H1 (cell line): Measurements from ENCODE around the gene PRAF2. TPM values are rescaled to one million over a fixed set of nuclear protein-coding genes. Genes with fewer than 3 reads are reported as not detected.

Experiments
- CTCF ChIA-PET: fragments of 300-600 bp; sonication (Branson Sonifier 250); formaldehyde crosslinking; loops from one replicate; lab custom pipeline; 2021; ENCODE audit not compliant: partially characterized antibody; lab: Charles Lee
- POLR2A ChIA-PET: fragments of 300-600 bp; sonication (Branson Sonifier 250); formaldehyde crosslinking; loops from one replicate; lab custom pipeline; 2021; ENCODE audit warnings: inconsistent platforms; ENCODE audit not compliant: partially characterized antibody; lab: Charles Lee
- DNase-seq, 2 experiments: peaks; one replicate each; pipeline versions ENCODE4 v3.0.0 to v3.0.0-alpha.2; 2010 to 2022; ENCODE audit warnings: low spot score in 2 of 2, low read depth in 1 of 2, mixed read lengths in 1 of 2
- FAIRE-seq: peaks from 2 replicates; lab custom pipeline; 2011; peaks lifted over from hg19 to GRCh38; lab: Jason Lieb, UNC
- H2AFZ ChIP-seq: 2 replicates; pipeline ENCODE4 v1.8.1; 2012; ENCODE audit warnings: low read length, inconsistent platforms
- H2AK5ac ChIP-seq: 2 replicates; pipeline ENCODE4 v1.6.1; 2013; ENCODE audit warnings: low read depth, low read length
- H2BK120ac ChIP-seq: replicated peaks from 2 replicates; pipeline ENCODE3; 2013; ENCODE audit warnings: low read depth, low read length, inconsistent platforms
- H2BK12ac ChIP-seq: 2 replicates; pipeline ENCODE4 v1.6.1; 2013; ENCODE audit warnings: low read depth, low read length
- H2BK15ac ChIP-seq: 2 replicates; pipeline ENCODE4 v1.6.1; 2013; ENCODE audit warnings: low read length
- H2BK20ac ChIP-seq: 2 replicates; pipeline ENCODE4 v1.6.1; 2013; ENCODE audit warnings: low read length
- H2BK5ac ChIP-seq: 2 replicates; pipeline ENCODE4 v1.6.1; 2013; ENCODE audit warnings: low read depth, low read length
- H3K14ac ChIP-seq: 2 replicates; pipeline ENCODE4 v1.6.1; 2013; ENCODE audit warnings: inconsistent platforms; ENCODE audit not compliant: insufficient read length
- H3K18ac ChIP-seq: 2 replicates; pipeline ENCODE4 v1.6.1; 2013; ENCODE audit warnings: low read length; ENCODE audit errors: extremely low read depth
- H3K23ac ChIP-seq: 2 replicates; pipeline ENCODE4 v1.6.1; 2013; ENCODE audit warnings: inconsistent platforms; ENCODE audit not compliant: insufficient read length
- H3K23me2 ChIP-seq: 2 replicates; pipeline ENCODE4 v1.6.1; 2013; ENCODE audit warnings: low read depth, low read length
- H3K27ac ChIP-seq: 2 replicates; pipeline ENCODE4 v1.6.1; 2011; ENCODE audit warnings: low read depth, low read length, inconsistent platforms
- H3K27me3 ChIP-seq, 4 experiments: replicated peaks in 1 of 4; 1 replicate in 1 of 4; 2 replicates in 3 of 4; pipeline versions ENCODE4 v1.6.1 to v1.8.1; 2011 to 2013; ENCODE audit warnings: low read length in 3 of 4, mild to moderate bottlenecking in 3 of 4, inconsistent platforms in 2 of 4, mixed read lengths in 2 of 4, moderate library complexity in 1 of 4; ENCODE audit not compliant: control insufficient read depth in 3 of 4, insufficient read depth in 3 of 4; ENCODE audit errors: extremely low read depth in 1 of 4
- H3K36me3 ChIP-seq, 4 experiments: 2 replicates each; pipeline versions ENCODE4 v1.6.1 to v1.8.1; 2011 to 2013; ENCODE audit warnings: mild to moderate bottlenecking in 4 of 4, low read length in 3 of 4, moderate library complexity in 2 of 4, control low read depth in 1 of 4, inconsistent platforms in 1 of 4; ENCODE audit not compliant: insufficient read depth in 4 of 4, control insufficient read depth in 2 of 4
- H3K4ac ChIP-seq: replicated peaks from 2 replicates; pipeline ENCODE3; 2013; ENCODE audit warnings: low read length, low read depth, mixed read lengths, inconsistent platforms; ENCODE audit not compliant: insufficient read length
- H3K4me1 ChIP-seq, 4 experiments: replicated peaks in 1 of 4; 1 replicate in 1 of 4; 2 replicates in 3 of 4; pipeline versions ENCODE4 v1.6.1 to v1.8.1; 2011 to 2013; ENCODE audit warnings: low read length in 3 of 4, inconsistent platforms in 2 of 4, mixed read lengths in 1 of 4; ENCODE audit not compliant: insufficient read depth in 4 of 4, control insufficient read depth in 3 of 4
- H3K4me2 ChIP-seq, 2 experiments: 2 replicates each; pipeline versions ENCODE4 v1.6.1 to v1.8.1; 2011 to 2013; ENCODE audit warnings: low read depth in 2 of 2, low read length in 2 of 2, control low read depth in 1 of 2, inconsistent platforms in 1 of 2, mild to moderate bottlenecking in 1 of 2; ENCODE audit not compliant: insufficient read depth in 1 of 2
- H3K4me3 ChIP-seq, 4 experiments: fragments of 200-600, 300-600 bp in 1 of 4; sonication (generic), shearing (Covaris generic), sonication (Bioruptor Twin) in 1 of 4; 2 replicates each; pipeline versions ENCODE4 v1.5.1 to v1.8.1; 2011 to 2016; ENCODE audit warnings: low read length in 4 of 4, low read depth in 3 of 4, control low read depth in 2 of 4, inconsistent platforms in 2 of 4, mild to moderate bottlenecking in 2 of 4, mixed read lengths in 1 of 4, moderate library complexity in 1 of 4; ENCODE audit not compliant: insufficient read depth in 2 of 4; ENCODE audit errors: extremely low read depth in 1 of 4
- H3K56ac ChIP-seq: replicated peaks from 2 replicates; pipeline ENCODE3; 2013; ENCODE audit warnings: low read depth, mild to moderate bottlenecking, mixed read lengths, low read length, inconsistent platforms; ENCODE audit not compliant: insufficient read length
- H3K79me1 ChIP-seq: 2 replicates; pipeline ENCODE4 v1.6.1; 2013; ENCODE audit warnings: low read depth, low read length, control low read depth
- H3K79me2 ChIP-seq, 2 experiments: 2 replicates each; pipeline versions ENCODE4 v1.6.1 to v1.8.1; 2012 to 2013; ENCODE audit warnings: low read length in 2 of 2, mild to moderate bottlenecking in 2 of 2, inconsistent platforms in 1 of 2; ENCODE audit not compliant: insufficient read depth in 2 of 2, control insufficient read depth in 1 of 2
- H3K9ac ChIP-seq, 4 experiments: replicated peaks in 1 of 4; 1 replicate in 1 of 4; 2 replicates in 3 of 4; pipeline versions ENCODE4 v1.6.1 to v1.8.1; 2011 to 2013; ENCODE audit warnings: low read depth in 3 of 4, low read length in 3 of 4, control low read depth in 2 of 4, mild to moderate bottlenecking in 2 of 4, moderate library complexity in 2 of 4, inconsistent platforms in 1 of 4; ENCODE audit errors: extremely low read depth in 1 of 4
- H3K9me3 ChIP-seq, 2 experiments: 2 replicates each; pipeline versions ENCODE4 v1.6.1 to v1.8.1; 2012 to 2013; ENCODE audit warnings: mild to moderate bottlenecking in 2 of 2, moderate library complexity in 2 of 2, control low read depth in 1 of 2, inconsistent platforms in 1 of 2, low read depth in 1 of 2, low read length in 1 of 2, mixed read lengths in 1 of 2; ENCODE audit not compliant: insufficient read depth in 2 of 2
- H4K20me1 ChIP-seq, 2 experiments: replicated peaks in 1 of 2; 2 replicates each; pipeline versions ENCODE3 to v1.8.1; 2011 to 2013; ENCODE audit warnings: inconsistent platforms in 2 of 2, low read length in 2 of 2, mild to moderate bottlenecking in 1 of 2; ENCODE audit not compliant: insufficient read depth in 2 of 2, control insufficient read depth in 1 of 2
- H4K5ac ChIP-seq: 2 replicates; pipeline ENCODE4 v1.6.1; 2013; ENCODE audit warnings: low read length, low read depth, mixed read lengths, inconsistent platforms; ENCODE audit not compliant: insufficient read length
- H4K8ac ChIP-seq: 2 replicates; pipeline ENCODE4 v1.8.0; 2013; ENCODE audit warnings: mild to moderate bottlenecking, moderate library complexity, low read length, inconsistent platforms; ENCODE audit not compliant: insufficient read depth; ENCODE audit errors: extremely low read depth
- H4K91ac ChIP-seq: replicated peaks from 2 replicates; pipeline ENCODE3; 2013; ENCODE audit warnings: low read length, mixed read lengths, inconsistent platforms; ENCODE audit not compliant: insufficient read length
- BCL11A ChIP-seq, 2 experiments: IDR thresholded peaks; one replicate each; pipeline ENCODE4 v1.6.1; 2011; ENCODE audit warnings: low read depth in 2 of 2, low read length in 2 of 2, mild to moderate bottlenecking in 2 of 2
- BRCA1 ChIP-seq: IDR thresholded peaks from 2 replicates; pipeline ENCODE4 v1.6.1; 2012; ENCODE audit warnings: low read depth, low read length, improper control_type of control experiment
- CEBPB ChIP-seq: IDR thresholded peaks from 2 replicates; pipeline ENCODE4 v1.6.1; 2012; ENCODE audit warnings: low read depth, low read length
- HDAC2 ChIP-seq, 2 experiments: fragments of 300-600 bp in 1 of 2; sonication (generic) in 1 of 2; IDR thresholded peaks; 2 replicates each; pipeline ENCODE4 v1.6.1; 2011 to 2012; ENCODE audit warnings: low read depth in 2 of 2, low read length in 2 of 2, mild to moderate bottlenecking in 2 of 2, moderate library complexity in 2 of 2, borderline replicate concordance in 1 of 2, inconsistent platforms in 1 of 2
- JUND ChIP-seq: IDR thresholded peaks from 2 replicates; pipeline ENCODE4 v1.6.1; 2011; ENCODE audit warnings: mild to moderate bottlenecking, improper control_type of control experiment, low read length
- KDM4A ChIP-seq: IDR thresholded peaks from one replicate; pipeline ENCODE4 v1.7.1; 2012; ENCODE audit warnings: low read depth, mild to moderate bottlenecking, moderate library complexity, low read length, inconsistent platforms; ENCODE audit not compliant: severe bottlenecking
- SUZ12 ChIP-seq: fragments of 200-600 bp; sonication (generic); IDR thresholded peaks from 2 replicates; pipeline ENCODE4 v1.6.1; 2012; ENCODE audit warnings: mild to moderate bottlenecking, inconsistent platforms, low read length, moderate library complexity, mixed read lengths
- TAF7 ChIP-seq: optimal IDR thresholded peaks from 2 replicates; pipeline ENCODE3; 2011; ENCODE audit warnings: low read depth, mild to moderate bottlenecking, inconsistent platforms, low read length, moderate library complexity, borderline replicate concordance
- WGBS, 2 experiments: shearing (Covaris generic) in 1 of 2; methylation state at CpG; one replicate each; pipeline versions ENCODE4 v1.1.6 to v1.1.7; 2013 to 2015; ENCODE audit warnings: low lambda C conversion rate in 2 of 2, mixed read lengths in 2 of 2, inconsistent platforms in 1 of 2, low coverage in 1 of 2, missing lambda C conversion rate in 1 of 2; ENCODE audit not compliant: insufficient replicate concordance in 2 of 2, insufficient coverage in 1 of 2, insufficient read length in 1 of 2; ENCODE audit errors: extremely low coverage in 1 of 2, missing lambda C conversion rate in 1 of 2; 5-methylcytosine and 5-hydroxymethylcytosine counted together
- polyA plus RNA-seq, 7 experiments: library from polyadenylated mRNA; depleted of rRNA in 3 of 7; stranded (reverse) in 5 of 7; unstranded in 2 of 7; fragments of >200 nt in 5 of 7; fragments of 200-250 nt in 2 of 7; gene quantifications; 1 replicate in 5 of 7; 2 replicates in 1 of 7; 4 replicates in 1 of 7; pipeline versions ENCODE4 v1.2.1 to v1.2.3, GENCODE V29; 2011 to 2013; ENCODE audit warnings: missing spikeins in 2 of 7, mixed read lengths in 2 of 7
- total RNA-seq: library from RNA; stranded (reverse); fragmentation: NEBNext Ultra II Directional; extraction: Animal tissue kit (Norgen Biotek cat#: 25700); gene quantifications from 2 replicates; pipeline ENCODE4 v1.2.1, GENCODE V29; 2021

The PRAF2 gene
- total and polyA plus RNA-seq, 2 of the 8 experiments (the other 6 are each of a cell fraction or from before 2014, with no cell fraction given) = 11.3 to 15.4 TPM

DNA sequence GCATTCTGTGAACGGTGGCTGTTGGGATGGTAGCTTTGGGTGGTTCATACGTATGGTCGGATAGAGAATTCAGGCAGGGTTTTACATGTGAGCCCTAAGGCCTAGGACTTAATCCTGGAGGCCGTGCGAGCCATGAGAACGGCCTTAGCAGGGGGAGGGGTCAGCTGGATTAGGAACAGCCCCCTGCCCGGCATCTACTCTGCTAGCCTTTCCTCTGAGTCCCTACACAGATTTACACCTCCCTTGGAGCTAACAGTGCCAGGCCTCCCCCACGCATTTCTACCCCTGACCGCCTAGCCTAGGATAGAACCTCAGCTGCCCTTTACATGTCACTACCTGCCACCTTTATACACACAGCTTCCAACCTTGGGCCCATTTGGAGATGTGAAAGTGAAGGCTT, 7.1 kb downstream of the PRAF2 start:
- Histone ChIP-seq H3K9ac (no peak overlapping the region), H3K79me1 (no peaks in the 10 kb centered on the region), H3K4me3 (no peak overlapping the region), H2AFZ (no peak overlapping the region), H2BK12ac (no peak overlapping the region), H4K8ac (no peak overlapping the region), H4K91ac (no peak overlapping the region), H2BK120ac (no peak overlapping the region), H3K14ac (no peak overlapping the region), H3K4me2 (no peak overlapping the region), H2BK15ac (no peak overlapping the region), H3K27ac (no peak overlapping the region), H3K9me3 (no peaks in the 10 kb centered on the region), H3K23me2 (no peaks in the 10 kb centered on the region), H3K4ac (no peak overlapping the region), H3K4me1 (peaks cover 0 to 5% (median 1%) of the 10 kb centered on the region in 4 experiments; a peak in 4 of 7 replicates), H3K79me2 (no peaks in the 10 kb centered on the region), H2AK5ac (no peak overlapping the region), H2BK5ac (no peak overlapping the region), H2BK20ac (no peak overlapping the region), H4K5ac (no peak overlapping the region), H3K18ac (no peak overlapping the region), H3K27me3 (no peaks in the 10 kb centered on the region), H3K23ac (no peak overlapping the region), H3K56ac (no peak overlapping the region), H3K36me3 (peaks cover 0 to 12% (median 3%) of the 10 kb centered on the region in 4 experiments; a peak in 2 of 8 replicates), H4K20me1 (peaks cover 0 to 1% of the 10 kb centered on the region in 2 experiments)
- ChIA-PET CTCF (no interaction called here), POLR2A (interaction anchor here (0.7 to 1.6 kb wide), 2 partner anchors 11 to 155 kb away, joined by 3 read pairs; no protein-coding TSS in a partner anchor)
- WGBS, 2 experiments = 64% methylated on average over 6 of the region's 9 CpGs; no CpG with 5 or more reads in 1 of the 2 experiments
- FAIRE-seq = no peak
- no peak for TF ChIP-seq KDM4A
- TF ChIP-seq BRCA1 = no peak
- no peak for TF ChIP-seq JUND
- TF ChIP-seq CEBPB = no peak
- TF ChIP-seq SUZ12 = no peak
- TF ChIP-seq BCL11A (IDR thresholded peaks at IDR 0.05; ENCODE audit: low read depth in 2 of 2, low read length in 2 of 2) = no peak
- TF ChIP-seq HDAC2 (IDR thresholded peaks at IDR 0.05; ENCODE audit: borderline replicate concordance in 1 of 2, low read depth in 2 of 2, low read length in 2 of 2) = no peak
- TF ChIP-seq TAF7 = no peak
- DNase-seq = no peak
